ENCODE measurements around the gene SLPI. TPM values are rescaled to one million over a fixed set of nuclear protein-coding genes. Genes with fewer than 3 reads are reported as not detected.

SLPI gene
- total and polyA plus RNA-seq, 2 donors from 2014 or later = 105 to 3,615 TPM

GRCh38 chr20:45226287-45226686, 28.1 kb downstream of the SLPI start:
- no peaks in the 10 kb centered on the region for H3K27me3 ChIP-seq (ENCODE audit: control insufficient read depth, insufficient read depth, low read length)
- H3K4me1 ChIP-seq (ENCODE audit: control insufficient read depth in 2 of 3, insufficient read depth in 2 of 3, low read depth in 1 of 3, low read length in 3 of 3) = no peaks in the 10 kb centered on the region
- no peak overlapping the region for H3K4me3 ChIP-seq (ENCODE audit: low read length in 3 of 3)
- DNase-seq (no peak), FAIRE-seq (no peak)
- TF ChIP-seq, protein P1, sequence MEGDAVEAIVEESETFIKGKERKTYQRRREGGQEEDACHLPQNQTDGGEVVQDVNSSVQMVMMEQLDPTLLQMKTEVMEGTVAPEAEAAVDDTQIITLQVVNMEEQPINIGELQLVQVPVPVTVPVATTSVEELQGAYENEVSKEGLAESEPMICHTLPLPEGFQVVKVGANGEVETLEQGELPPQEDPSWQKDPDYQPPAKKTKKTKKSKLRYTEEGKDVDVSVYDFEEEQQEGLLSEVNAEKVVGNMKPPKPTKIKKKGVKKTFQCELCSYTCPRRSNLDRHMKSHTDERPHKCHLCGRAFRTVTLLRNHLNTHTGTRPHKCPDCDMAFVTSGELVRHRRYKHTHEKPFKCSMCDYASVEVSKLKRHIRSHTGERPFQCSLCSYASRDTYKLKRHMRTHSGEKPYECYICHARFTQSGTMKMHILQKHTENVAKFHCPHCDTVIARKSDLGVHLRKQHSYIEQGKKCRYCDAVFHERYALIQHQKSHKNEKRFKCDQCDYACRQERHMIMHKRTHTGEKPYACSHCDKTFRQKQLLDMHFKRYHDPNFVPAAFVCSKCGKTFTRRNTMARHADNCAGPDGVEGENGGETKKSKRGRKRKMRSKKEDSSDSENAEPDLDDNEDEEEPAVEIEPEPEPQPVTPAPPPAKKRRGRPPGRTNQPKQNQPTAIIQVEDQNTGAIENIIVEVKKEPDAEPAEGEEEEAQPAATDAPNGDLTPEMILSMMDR (IDR thresholded peaks at IDR 0.05; ENCODE audit: borderline replicate concordance, extremely low read depth, insufficient read depth) = no peak
- intact Hi-C loops (cut with DNase I) = no loop called here
- H3K9me3 ChIP-seq (ENCODE audit: control insufficient read depth in 2 of 3, insufficient read depth in 1 of 3, low read length in 3 of 3) = no peaks in the 10 kb centered on the region
- H3K27ac ChIP-seq (ENCODE audit: low read depth in 2 of 2, low read length in 2 of 2) = no peak overlapping the region
- no peaks in the 10 kb centered on the region for H3K36me3 ChIP-seq (ENCODE audit: control insufficient read depth in 2 of 3, insufficient read depth in 3 of 3, low read length in 3 of 3)
- H3K9ac ChIP-seq (ENCODE audit: low read length in 3 of 3) = no peak overlapping the region

- Histone ChIP-seq H3K36me3 (ENCODE audit: control insufficient read depth in 2 of 3, insufficient read depth in 3 of 3, low read length in 3 of 3) (no peaks in the 10 kb centered on the region), H3K9ac (ENCODE audit: low read length in 3 of 3) (no peak overlapping the region), H3K27me3 (ENCODE audit: control insufficient read depth, insufficient read depth, low read length) (no peaks in the 10 kb centered on the region), H3K4me1 (ENCODE audit: control insufficient read depth in 2 of 3, insufficient read depth in 2 of 3, low read depth in 1 of 3, low read length in 3 of 3) (no peaks in the 10 kb centered on the region), H3K9me3 (ENCODE audit: control insufficient read depth in 2 of 3, insufficient read depth in 1 of 3, low read length in 3 of 3) (no peaks in the 10 kb centered on the region), H3K27ac (ENCODE audit: low read depth in 2 of 2, low read length in 2 of 2) (no peak overlapping the region), H3K4me3 (ENCODE audit: low read length in 3 of 3) (no peak overlapping the region)
- TF ChIP-seq, protein P1 (IDR thresholded peaks at IDR 0.05; ENCODE audit: borderline replicate concordance, extremely low read depth, insufficient read depth) = no peak
- intact Hi-C loops (cut with DNase I) = no loop called here
- DNase-seq (no peak), FAIRE-seq (no peak)
Measured at GRCh38 chr20:45223136-45223535, 31.2 kb downstream of the SLPI start.

GRCh38 chr20:45221076-45221475, 33.3 kb downstream of the SLPI start, which contains the start of gene SEMG2:
TSS of gene SEMG2 (plus strand) at chr20:45221373. CDS start at chr20:45221390, 17 bp downstream.
- TF ChIP-seq, protein P1 (IDR thresholded peaks at IDR 0.05; ENCODE audit: borderline replicate concordance, extremely low read depth, insufficient read depth) = no peak
- FAIRE-seq (no peak), DNase-seq (no peak)
- Histone ChIP-seq H3K27me3 (ENCODE audit: control insufficient read depth, insufficient read depth, low read length) (no peaks in the 10 kb centered on the region), H3K36me3 (ENCODE audit: control insufficient read depth in 2 of 3, insufficient read depth in 3 of 3, low read length in 3 of 3) (no peaks in the 10 kb centered on the region), H3K4me1 (ENCODE audit: control insufficient read depth in 2 of 3, insufficient read depth in 2 of 3, low read depth in 1 of 3, low read length in 3 of 3) (no peaks in the 10 kb centered on the region), H3K4me3 (ENCODE audit: low read length in 3 of 3) (no peak within 1 kb of the TSS), H3K9ac (ENCODE audit: low read length in 3 of 3) (no peak within 1 kb of the TSS), H3K9me3 (ENCODE audit: control insufficient read depth in 2 of 3, insufficient read depth in 1 of 3, low read length in 3 of 3) (no peaks in the 10 kb centered on the region), H3K27ac (ENCODE audit: low read depth in 2 of 2, low read length in 2 of 2) (no peak within 1 kb of the TSS)
- intact Hi-C loops (cut with DNase I) = no loop called here

GRCh38 chr20:45218636-45219035, 35.7 kb downstream of the SLPI start:
- DNase-seq (peak in 1 of 5 donors; percentile 54), FAIRE-seq (no peak)
- TF ChIP-seq, protein P1 (IDR thresholded peaks at IDR 0.05; ENCODE audit: borderline replicate concordance, extremely low read depth, insufficient read depth) = no peak
- H3K4me3 ChIP-seq (ENCODE audit: low read length in 3 of 3) = no peak overlapping the region
- no peaks in the 10 kb centered on the region for H3K9me3 ChIP-seq (ENCODE audit: control insufficient read depth in 2 of 3, insufficient read depth in 1 of 3, low read length in 3 of 3)
- no peaks in the 10 kb centered on the region for H3K4me1 ChIP-seq (ENCODE audit: control insufficient read depth in 2 of 3, insufficient read depth in 2 of 3, low read depth in 1 of 3, low read length in 3 of 3)
- H3K9ac ChIP-seq (ENCODE audit: low read length in 3 of 3) = no peak overlapping the region
- intact Hi-C loops (cut with DNase I) = no loop called here
- no peaks in the 10 kb centered on the region for H3K27me3 ChIP-seq (ENCODE audit: control insufficient read depth, insufficient read depth, low read length)
- no peak overlapping the region for H3K27ac ChIP-seq (ENCODE audit: low read depth in 2 of 2, low read length in 2 of 2)
- H3K36me3 ChIP-seq (ENCODE audit: control insufficient read depth in 2 of 3, insufficient read depth in 3 of 3, low read length in 3 of 3) = no peaks in the 10 kb centered on the region
